Activated B cell treated with CpG ODN at 0.5 μM for 24 hours (primary cell): Measurements from ENCODE around the gene CFI. TPM values are rescaled to one million over a fixed set of nuclear protein-coding genes. Genes with fewer than 3 reads are reported as not detected.

Source experiments
- ATAC-seq: fragments of 200-7000 bp; cut with Tn5 transposase; one replicate; pipeline ENCODE4 v1.10.0; 2021; ENCODE audit warnings: low read depth, mild to moderate bottlenecking, moderate library complexity
- CTCF ChIA-PET: fragments of 350-600 bp; sonication (Branson Sonifier 250); formaldehyde crosslinking; loops from one replicate; lab custom pipeline; 2021; ENCODE audit warnings: antibody characterized with exemption; lab: Charles Lee
- POLR2A ChIA-PET: fragments of 350-600 bp; sonication (Branson Sonifier 250); formaldehyde crosslinking; loops from one replicate; lab custom pipeline; 2021; ENCODE audit warnings: antibody characterized with exemption; lab: Charles Lee
- DNase-seq: peaks from one replicate; pipeline ENCODE4 v3.0.0; 2022
- H3K27ac Mint-ChIP-seq: one replicate; pipeline ENCODE4 v1.8.0; 2020; ENCODE audit warnings: mixed read lengths
- H3K27me3 Mint-ChIP-seq: one replicate; pipeline ENCODE4 v1.8.0; 2021; ENCODE audit warnings: mixed read lengths
- H3K36me3 Mint-ChIP-seq: one replicate; pipeline ENCODE4 v1.8.0; 2021; ENCODE audit warnings: low read depth, mixed read lengths
- H3K4me1 Mint-ChIP-seq: one replicate; pipeline ENCODE4 v1.8.0; 2021; ENCODE audit warnings: mixed read lengths
- H3K4me3 Mint-ChIP-seq: one replicate; pipeline ENCODE4 v1.8.0; 2020; ENCODE audit warnings: mild to moderate bottlenecking, mixed read lengths
- H3K9me3 Mint-ChIP-seq: one replicate; pipeline ENCODE4 v1.8.0; 2020; ENCODE audit warnings: mixed read lengths
- CTCF ChIP-seq: fragments of 200-600 bp; IDR thresholded peaks from one replicate; pipeline ENCODE4 v1.8.0; 2022; ENCODE audit warnings: antibody characterized with exemption, mild to moderate bottlenecking
- intact Hi-C: fragments of 100-400 bp; cut with micrococcal nuclease; formaldehyde crosslinking; loops from one replicate; pipeline ENCODE4 v1.15.1; 2024
- total RNA-seq: library from RNA; stranded (reverse); gene quantifications from 2 replicates; pipeline ENCODE4 v1.2.3, GENCODE V29; 2022

CFI gene
- total RNA-seq, 1 donor from 2014 or later: not detected

- ATAC-seq (no peak), DNase-seq (no peak)
- peaks cover 8% of the 10 kb centered on the region for H3K36me3 Mint-ChIP-seq
- H3K9me3 Mint-ChIP-seq: no peaks in the 10 kb centered on the region
- peaks cover 12% of the 10 kb centered on the region for H3K4me1 Mint-ChIP-seq
- POLR2A ChIA-PET: interaction anchor here (2.5 to 3.0 kb wide), 2 partner anchors 169 to 296 kb away, joined by 9 to 10 read pairs; partner anchors contain the start of genes MCUB and SEC24B
- intact Hi-C loops: loop anchor here (1.0 kb wide), 2 partner anchors 26 to 169 kb away; partner anchors contain the start of genes CASP6 and MCUB
- H3K27me3 Mint-ChIP-seq: no peaks in the 10 kb centered on the region
- H3K27ac Mint-ChIP-seq: peak overlapping the region; percentile 74
- CTCF ChIA-PET: no interaction called here
- TF ChIP-seq CTCF: no peak
- peak overlapping the region; percentile 90 for H3K4me3 Mint-ChIP-seq
Measured at GRCh38 chr4:109729117-109729717, 72.6 kb downstream of the CFI start.

- H3K9me3 Mint-ChIP-seq: no peaks in the 10 kb centered on the region
- H3K4me1 Mint-ChIP-seq: peaks cover 14% of the 10 kb centered on the region
- ChIA-PET CTCF (no interaction called here), POLR2A (interaction anchor here (3.0 kb wide), 1 partner anchor 168 kb away, joined by 10 read pairs; the partner anchor contains the start of gene MCUB)
- H3K36me3 Mint-ChIP-seq: peaks cover 8% of the 10 kb centered on the region
- peak overlapping the region; percentile 90 for H3K4me3 Mint-ChIP-seq
- no peaks in the 10 kb centered on the region for H3K27me3 Mint-ChIP-seq
- TF ChIP-seq CTCF: no peak
- intact Hi-C loops: no loop called here
- H3K27ac Mint-ChIP-seq: no peak overlapping the region
- ATAC-seq (no peak), DNase-seq (no peak)
Measured at GRCh38 chr4:109728385-109728784, 73.4 kb downstream of the CFI start.

GRCh38 chr4:109723110-109723509 is 78.7 kb downstream of the CFI start:
- Mint-ChIP-seq H3K4me1 (peaks cover 14% of the 10 kb centered on the region), H3K9me3 (no peaks in the 10 kb centered on the region), H3K36me3 (peaks cover 8% of the 10 kb centered on the region), H3K4me3 (no peak overlapping the region), H3K27ac (peak overlapping the region; percentile 61), H3K27me3 (no peaks in the 10 kb centered on the region)
- no peak for TF ChIP-seq CTCF
- no peak for ATAC-seq
- ChIA-PET POLR2A (interaction anchor here (0.6 kb wide), 2 partner anchors 11 to 163 kb away, joined by 3 to 5 read pairs; no protein-coding TSS in a partner anchor), CTCF (no interaction called here)
- DNase-seq: no peak
- intact Hi-C loops: no loop called here

GRCh38 chr4:109722357-109722756 is 79.4 kb downstream of the CFI start:
- Mint-ChIP-seq H3K27me3 (no peaks in the 10 kb centered on the region), H3K36me3 (peaks cover 9% of the 10 kb centered on the region), H3K27ac (no peak overlapping the region), H3K4me3 (no peak overlapping the region), H3K9me3 (no peaks in the 10 kb centered on the region), H3K4me1 (peaks cover 14% of the 10 kb centered on the region)
- no peak for TF ChIP-seq CTCF
- ChIA-PET POLR2A (interaction anchor here (0.6 kb wide), 1 partner anchor 12 kb away, joined by 3 read pairs; no protein-coding TSS in a partner anchor), CTCF (no interaction called here)
- DNase-seq (no peak), ATAC-seq (no peak)
- intact Hi-C loops: no loop called here

- TF ChIP-seq CTCF: no peak
- no peak overlapping the region for H3K4me3 Mint-ChIP-seq
- DNase-seq: no peak
- intact Hi-C loops: no loop called here
- CTCF ChIA-PET: no interaction called here
- no peaks in the 10 kb centered on the region for H3K9me3 Mint-ChIP-seq
- no peak overlapping the region for H3K27ac Mint-ChIP-seq
- POLR2A ChIA-PET: no interaction called here
- ATAC-seq: no peak
- H3K36me3 Mint-ChIP-seq: peaks cover 17% of the 10 kb centered on the region
- no peaks in the 10 kb centered on the region for H3K27me3 Mint-ChIP-seq
- peaks cover 14% of the 10 kb centered on the region for H3K4me1 Mint-ChIP-seq
Measured at GRCh38 chr4:109721033-109721432, 80.8 kb downstream of the CFI start.
